Esophagus muscularis mucosa (tissue), 3 donors: ENCODE data around the gene PIM3.

Experiments used
- CTCF ChIP-seq, 3 experiments: fragments of 200-600 bp in 2 of 3; fragments of 450-650 bp in 1 of 3; sonication (generic) in 2 of 3; IDR thresholded peaks; one replicate each; pipeline ENCODE4 v1.5.1; 2017 to 2019; ENCODE audit warnings: antibody characterized with exemption in 3 of 3, mild to moderate bottlenecking in 2 of 3, moderate library complexity in 1 of 3
- POLR2A ChIP-seq: fragments of 450-650 bp; IDR thresholded peaks from one replicate; pipeline ENCODE4 v1.6.1; 2017; ENCODE audit warnings: antibody characterized with exemption, moderate library complexity, mild to moderate bottlenecking, low read depth
- POLR2AphosphoS5 ChIP-seq, 2 donors: sonication (generic); formaldehyde crosslinking; IDR thresholded peaks; one replicate each; pipeline ENCODE4 v1.6.1; 2017; ENCODE audit warnings: antibody characterized with exemption in 2 of 2

- TF ChIP-seq POLR2AphosphoS5 (IDR thresholded peaks at IDR 0.05) (no peak), POLR2A (no peak), CTCF (IDR thresholded peaks at IDR 0.05) (no peak)
Measured at GRCh38 chr22:49997251-49997599, 36.7 kb downstream of the PIM3 start.
